SK-N-SH (cell line): ENCODE measurements around the gene CNTNAP3.
"Not testable (repeated sequence)": the region's sequence is repeated elsewhere in the genome, so short reads cannot be mapped to it uniquely, and the experiment has no call there.

Experiments used
- EZH2phosphoT487 ChIP-seq: fragments of 200-600 bp; sonication (generic); IDR thresholded peaks from 2 replicates; pipeline ENCODE4 v1.6.1; 2017; ENCODE audit warnings: low read depth, mixed run types, mild to moderate bottlenecking, antibody characterized with exemption, moderate library complexity, borderline replicate concordance
- FOXJ3 ChIP-seq: sonication (generic); formaldehyde crosslinking; IDR thresholded peaks from 2 replicates; pipeline ENCODE4 v1.5.1; 2020; ENCODE audit warnings: mild to moderate bottlenecking, missing genetic modification reagents
- MAX ChIP-seq: IDR thresholded peaks from 2 replicates; pipeline ENCODE4 v1.4.0; 2012; ENCODE audit warnings: low read depth
- MEF2A ChIP-seq: IDR thresholded peaks from 2 replicates; pipeline ENCODE4 v1.4.0; 2012; ENCODE audit warnings: low read depth, borderline replicate concordance
- POLR2AphosphoS5 ChIP-seq: IDR thresholded peaks from 2 replicates; pipeline ENCODE4 v1.6.1; 2012; ENCODE audit warnings: low read depth, low read length
- RAD21 ChIP-seq: IDR thresholded peaks from 2 replicates; pipeline ENCODE4 v1.6.1; 2012; ENCODE audit warnings: mild to moderate bottlenecking, low read length
- REST ChIP-seq: IDR thresholded peaks from 2 replicates; pipeline ENCODE4 v1.6.1; 2012; ENCODE audit warnings: mild to moderate bottlenecking, low read depth, low read length, moderate library complexity
- SIN3A ChIP-seq: IDR thresholded peaks from 2 replicates; pipeline ENCODE4 v1.6.1; 2012; ENCODE audit warnings: low read depth, mild to moderate bottlenecking, low read length, moderate library complexity, borderline replicate concordance
- SMC3 ChIP-seq: IDR thresholded peaks from 2 replicates; pipeline ENCODE4 v1.6.1; 2012; ENCODE audit warnings: low read depth, low read length, improper control_type of control experiment
- TCF12 ChIP-seq: IDR thresholded peaks from 2 replicates; pipeline ENCODE4 v1.4.0; 2012
- USF1 ChIP-seq: IDR thresholded peaks from 2 replicates; pipeline ENCODE4 v1.4.0; 2012; ENCODE audit warnings: low read depth, borderline replicate concordance
- YY1 ChIP-seq: IDR thresholded peaks from 2 replicates; pipeline ENCODE4 v1.4.0; 2012; ENCODE audit warnings: low read depth, mild to moderate bottlenecking
- TF ChIP-seq, protein P1 (sequence below): fragments of 200-600 bp; sonication (generic); IDR thresholded peaks from 2 replicates; pipeline ENCODE4 v1.6.1; 2017; ENCODE audit warnings: antibody characterized with exemption, mild to moderate bottlenecking, moderate library complexity

DNA sequence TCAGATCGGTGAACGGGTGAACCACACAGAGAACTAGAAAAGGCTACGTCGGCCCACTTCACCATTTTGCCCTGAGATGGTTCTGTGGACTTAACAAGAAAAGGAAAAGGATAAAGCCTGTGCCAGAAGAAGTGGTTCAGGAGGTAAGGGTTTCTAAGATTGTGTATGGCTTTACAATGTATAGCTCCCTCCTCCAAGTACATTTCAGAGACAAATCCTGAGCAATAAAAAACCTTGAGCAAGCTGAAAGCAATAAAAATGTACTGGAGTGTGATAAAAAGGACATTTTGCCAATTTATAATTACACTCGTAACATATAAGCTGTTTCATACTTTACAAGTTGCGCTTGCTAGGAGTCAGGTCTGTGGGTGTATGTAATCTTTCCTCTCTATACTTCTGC lies 81.3 kb downstream of the CNTNAP3 start:
- TF ChIP-seq RAD21; MAX; TCF12; EZH2phosphoT487; POLR2AphosphoS5; SIN3A; YY1; SMC3; USF1; FOXJ3 (CRISPR knock-in tag); REST; MEF2A: not testable (repeated sequence)
- TF ChIP-seq, protein P1, sequence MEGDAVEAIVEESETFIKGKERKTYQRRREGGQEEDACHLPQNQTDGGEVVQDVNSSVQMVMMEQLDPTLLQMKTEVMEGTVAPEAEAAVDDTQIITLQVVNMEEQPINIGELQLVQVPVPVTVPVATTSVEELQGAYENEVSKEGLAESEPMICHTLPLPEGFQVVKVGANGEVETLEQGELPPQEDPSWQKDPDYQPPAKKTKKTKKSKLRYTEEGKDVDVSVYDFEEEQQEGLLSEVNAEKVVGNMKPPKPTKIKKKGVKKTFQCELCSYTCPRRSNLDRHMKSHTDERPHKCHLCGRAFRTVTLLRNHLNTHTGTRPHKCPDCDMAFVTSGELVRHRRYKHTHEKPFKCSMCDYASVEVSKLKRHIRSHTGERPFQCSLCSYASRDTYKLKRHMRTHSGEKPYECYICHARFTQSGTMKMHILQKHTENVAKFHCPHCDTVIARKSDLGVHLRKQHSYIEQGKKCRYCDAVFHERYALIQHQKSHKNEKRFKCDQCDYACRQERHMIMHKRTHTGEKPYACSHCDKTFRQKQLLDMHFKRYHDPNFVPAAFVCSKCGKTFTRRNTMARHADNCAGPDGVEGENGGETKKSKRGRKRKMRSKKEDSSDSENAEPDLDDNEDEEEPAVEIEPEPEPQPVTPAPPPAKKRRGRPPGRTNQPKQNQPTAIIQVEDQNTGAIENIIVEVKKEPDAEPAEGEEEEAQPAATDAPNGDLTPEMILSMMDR, result not testable (repeated sequence)
